ENCODE results near the gene KRT85.

The KRT85 gene

GRCh38 chr12:52361553-52361952 lies 5.7 kb downstream of the KRT85 start:
- no peaks in the 10 kb centered on the region for H4K20me1 ChIP-seq (ENCODE audit: insufficient read depth, low read length)

DNA sequence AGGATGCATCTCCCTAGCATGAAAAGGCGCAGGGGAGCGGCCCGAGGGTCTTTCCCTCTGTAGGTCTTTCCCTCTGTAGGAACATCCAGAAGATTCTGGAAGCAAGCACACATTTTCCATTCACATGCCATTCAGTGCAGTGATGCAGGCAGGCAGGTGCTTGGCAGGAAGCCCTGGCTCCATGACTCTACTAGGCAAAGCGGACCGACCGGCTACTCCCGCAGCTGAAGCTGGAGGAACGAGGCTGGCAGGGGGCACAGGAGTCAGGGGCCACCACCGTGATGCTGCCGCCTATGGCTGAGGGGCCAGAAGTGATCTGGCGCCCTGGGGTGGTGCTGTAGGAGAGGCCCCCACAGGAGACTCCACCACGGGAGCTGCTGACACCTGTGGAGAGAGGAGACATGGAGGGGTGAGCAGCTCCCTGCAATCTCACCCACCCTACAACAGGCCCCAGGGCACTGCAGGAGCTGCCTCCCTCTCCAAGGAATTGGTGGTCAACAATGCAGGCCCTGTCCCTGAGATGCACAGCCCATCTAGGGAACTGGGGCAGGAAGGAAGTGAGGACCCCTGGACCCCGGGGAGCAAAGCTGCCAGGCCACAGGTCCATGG lies 6.5 kb downstream of the KRT85 start:
- Histone ChIP-seq H3K4me2 (ENCODE audit: low read depth, low read length) (no peak overlapping the region), H3K36me3 (replicated peaks; ENCODE audit: insufficient read depth, low read length) (no peaks in the 10 kb centered on the region), H3K9ac (ENCODE audit: low read length) (no peak overlapping the region), H3K9me3 (replicated peaks; ENCODE audit: insufficient read depth, low read length) (no peaks in the 10 kb centered on the region), H3K27me3 (replicated peaks; ENCODE audit: insufficient read depth, low read length) (peaks cover 88% of the 10 kb centered on the region), H3F3A (ENCODE audit: insufficient read depth, low read length) (no peaks in the 10 kb centered on the region), H3K4me3 (ENCODE audit: low read length) (no peak overlapping the region), H4K20me1 (ENCODE audit: insufficient read depth, low read length) (no peaks in the 10 kb centered on the region), H3K9me2 (replicated peaks; ENCODE audit: insufficient read depth, low read length) (no peaks in the 10 kb centered on the region), H3K79me2 (ENCODE audit: low read length) (no peaks in the 10 kb centered on the region), H3K27ac (ENCODE audit: low read length) (no peak overlapping the region), H3K4me1 (ENCODE audit: low read length) (peaks cover 6% of the 10 kb centered on the region; the same call in 1 of the 2 replicates), H2AFZ (ENCODE audit: low read length) (no peak overlapping the region)
- TF ChIP-seq EZH2phosphoT487 (IDR thresholded peaks at IDR 0.05; ENCODE audit: low read length): no peak
- TF ChIP-seq, protein P1, sequence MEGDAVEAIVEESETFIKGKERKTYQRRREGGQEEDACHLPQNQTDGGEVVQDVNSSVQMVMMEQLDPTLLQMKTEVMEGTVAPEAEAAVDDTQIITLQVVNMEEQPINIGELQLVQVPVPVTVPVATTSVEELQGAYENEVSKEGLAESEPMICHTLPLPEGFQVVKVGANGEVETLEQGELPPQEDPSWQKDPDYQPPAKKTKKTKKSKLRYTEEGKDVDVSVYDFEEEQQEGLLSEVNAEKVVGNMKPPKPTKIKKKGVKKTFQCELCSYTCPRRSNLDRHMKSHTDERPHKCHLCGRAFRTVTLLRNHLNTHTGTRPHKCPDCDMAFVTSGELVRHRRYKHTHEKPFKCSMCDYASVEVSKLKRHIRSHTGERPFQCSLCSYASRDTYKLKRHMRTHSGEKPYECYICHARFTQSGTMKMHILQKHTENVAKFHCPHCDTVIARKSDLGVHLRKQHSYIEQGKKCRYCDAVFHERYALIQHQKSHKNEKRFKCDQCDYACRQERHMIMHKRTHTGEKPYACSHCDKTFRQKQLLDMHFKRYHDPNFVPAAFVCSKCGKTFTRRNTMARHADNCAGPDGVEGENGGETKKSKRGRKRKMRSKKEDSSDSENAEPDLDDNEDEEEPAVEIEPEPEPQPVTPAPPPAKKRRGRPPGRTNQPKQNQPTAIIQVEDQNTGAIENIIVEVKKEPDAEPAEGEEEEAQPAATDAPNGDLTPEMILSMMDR (IDR thresholded peaks at IDR 0.05; ENCODE audit: low read length): no peak
- no peak for TF ChIP-seq EZH2 (optimal IDR thresholded peaks at IDR 0.05; ENCODE audit: low read depth, low read length)
- no peak for DNase-seq

More at GRCh38 chr12:52361553-52361952, 5.7 kb downstream of the KRT85 start:
- Histone ChIP-seq H3K4me1 (ENCODE audit: low read length) (peaks cover 6% of the 10 kb centered on the region; the same call in 1 of the 2 replicates), H3K79me2 (ENCODE audit: low read length) (no peaks in the 10 kb centered on the region), H3K36me3 (replicated peaks; ENCODE audit: insufficient read depth, low read length) (no peaks in the 10 kb centered on the region), H3K27ac (ENCODE audit: low read length) (no peak overlapping the region), H3K4me3 (ENCODE audit: low read length) (no peak overlapping the region), H3K27me3 (replicated peaks; ENCODE audit: insufficient read depth, low read length) (peaks cover 88% of the 10 kb centered on the region), H3K9me3 (replicated peaks; ENCODE audit: insufficient read depth, low read length) (no peaks in the 10 kb centered on the region), H3F3A (ENCODE audit: insufficient read depth, low read length) (no peaks in the 10 kb centered on the region), H3K4me2 (ENCODE audit: low read depth, low read length) (no peak overlapping the region), H3K9ac (ENCODE audit: low read length) (no peak overlapping the region), H3K9me2 (replicated peaks; ENCODE audit: insufficient read depth, low read length) (no peaks in the 10 kb centered on the region), H2AFZ (ENCODE audit: low read length) (no peak overlapping the region)
- TF ChIP-seq EZH2phosphoT487 (IDR thresholded peaks at IDR 0.05; ENCODE audit: low read length): no peak
- TF ChIP-seq EZH2 (optimal IDR thresholded peaks at IDR 0.05; ENCODE audit: low read depth, low read length): no peak
- TF ChIP-seq, protein P1 (IDR thresholded peaks at IDR 0.05; ENCODE audit: low read length): no peak
- DNase-seq: no peak

DNA sequence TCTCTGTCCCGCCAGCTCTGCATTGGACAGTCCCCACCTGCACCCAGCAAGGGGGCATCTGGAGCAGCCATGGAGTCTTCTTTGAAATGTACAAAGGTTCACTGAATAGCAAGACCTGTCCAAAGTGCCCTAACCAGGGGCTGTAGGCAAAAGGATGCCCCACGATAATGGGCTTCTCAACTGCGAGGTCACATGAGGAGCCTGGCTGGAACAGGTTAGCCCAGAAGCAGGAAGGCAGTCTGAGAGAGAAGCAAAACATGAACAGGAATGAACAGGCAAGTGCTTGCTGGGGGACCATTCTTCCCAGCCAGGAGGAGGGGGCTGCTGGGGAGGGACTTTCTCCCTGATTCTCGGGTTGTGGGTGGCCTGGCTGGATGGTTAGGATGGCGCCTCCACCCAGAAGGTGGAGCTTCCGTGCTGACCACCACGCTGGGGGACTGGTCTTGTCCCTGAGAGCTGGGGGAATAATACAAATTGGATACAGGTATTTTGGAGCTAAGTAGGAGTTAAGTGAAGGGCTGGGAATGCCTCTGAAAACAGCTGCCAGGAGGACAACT lies 7.1 kb downstream of the KRT85 start:
- H3K9me3 ChIP-seq (replicated peaks; ENCODE audit: insufficient read depth, low read length): no peaks in the 10 kb centered on the region
- no peaks in the 10 kb centered on the region for H3F3A ChIP-seq (ENCODE audit: insufficient read depth, low read length)
- no peak overlapping the region for H3K4me2 ChIP-seq (ENCODE audit: low read depth, low read length)
- no peaks in the 10 kb centered on the region for H3K9me2 ChIP-seq (replicated peaks; ENCODE audit: insufficient read depth, low read length)
- TF ChIP-seq, protein P1 (IDR thresholded peaks at IDR 0.05; ENCODE audit: low read length): no peak
- TF ChIP-seq EZH2phosphoT487 (IDR thresholded peaks at IDR 0.05; ENCODE audit: low read length) (no peak), EZH2 (optimal IDR thresholded peaks at IDR 0.05; ENCODE audit: low read depth, low read length) (no peak)
- H3K9ac ChIP-seq (ENCODE audit: low read length): no peak overlapping the region
- no peak overlapping the region for H2AFZ ChIP-seq (ENCODE audit: low read length)
- no peak overlapping the region for H3K27ac ChIP-seq (ENCODE audit: low read length)
- H3K4me3 ChIP-seq (ENCODE audit: low read length): no peak overlapping the region
- H3K27me3 ChIP-seq (replicated peaks; ENCODE audit: insufficient read depth, low read length): peaks cover 88% of the 10 kb centered on the region
- no peaks in the 10 kb centered on the region for H3K36me3 ChIP-seq (replicated peaks; ENCODE audit: insufficient read depth, low read length)
- H4K20me1 ChIP-seq (ENCODE audit: insufficient read depth, low read length): no peaks in the 10 kb centered on the region
- H3K4me1 ChIP-seq (ENCODE audit: low read length): peaks cover 6% of the 10 kb centered on the region; the same call in 1 of the 2 replicates
- no peaks in the 10 kb centered on the region for H3K79me2 ChIP-seq (ENCODE audit: low read length)
- DNase-seq: no peak
